A673 (cell line): ENCODE measurements around the gene PPOX. TPM values are rescaled to one million over a fixed set of nuclear protein-coding genes. Genes with fewer than 3 reads are reported as not detected.

ENCODE experiments used
- BruUV-seq: library from RNA; stranded (reverse); fragments of 400-500 nt; replicated peaks from 2 replicates; lab custom pipeline; 2021; lab: Mats Ljungman, UMichigan
- CTCF ChIA-PET: fragments of 300-600 bp; sonication (Branson Sonifier 250); formaldehyde crosslinking; loops from one replicate; lab custom pipeline; 2022; ENCODE audit warnings: antibody characterized with exemption; lab: Charles Lee
- POLR2A ChIA-PET: fragments of 300-600 bp; sonication (Branson Sonifier 250); formaldehyde crosslinking; loops from one replicate; lab custom pipeline; 2022; ENCODE audit warnings: antibody characterized with exemption; ENCODE audit not compliant: low non-redundant PET; lab: Charles Lee
- DNase-seq: peaks from one replicate; pipeline ENCODE4 v3.0.0-alpha.2; 2015; ENCODE audit warnings: low spot score
- H3K27ac ChIP-seq: fragments of 200-600 bp; sonication (generic); 2 replicates; pipeline ENCODE4 v1.5.1; 2016; ENCODE audit warnings: mixed run types, low read depth, mild to moderate bottlenecking, mixed read lengths, antibody characterized with exemption, low read length; ENCODE audit not compliant: poor library complexity, severe bottlenecking
- H3K27me3 ChIP-seq: fragments of 200-600 bp; sonication (generic); replicated peaks from 2 replicates; pipeline ENCODE4 v1.6.1; 2017; ENCODE audit warnings: mixed run types, low read depth, mild to moderate bottlenecking, mixed read lengths, antibody characterized with exemption, low read length; ENCODE audit not compliant: insufficient read depth, poor library complexity
- H3K36me3 ChIP-seq: fragments of 200-600 bp; sonication (generic); 2 replicates; pipeline ENCODE4 v1.6.1; 2016; ENCODE audit warnings: mixed run types, mild to moderate bottlenecking, mixed read lengths, antibody characterized with exemption, low read length; ENCODE audit not compliant: insufficient read depth, poor library complexity, severe bottlenecking
- H3K4me1 ChIP-seq: fragments of 200-600 bp; sonication (generic); 2 replicates; pipeline ENCODE4 v1.6.1; 2017; ENCODE audit warnings: mixed run types, mild to moderate bottlenecking, mixed read lengths, antibody characterized with exemption, low read length; ENCODE audit not compliant: insufficient read depth, poor library complexity, severe bottlenecking
- H3K4me3 ChIP-seq: fragments of 200-600 bp; sonication (generic); 2 replicates; pipeline ENCODE4 v1.5.1; 2016; ENCODE audit warnings: low read depth, mixed run types, mild to moderate bottlenecking, mixed read lengths, low read length; ENCODE audit not compliant: poor library complexity, severe bottlenecking
- H3K9me3 ChIP-seq: fragments of 200-600 bp; sonication (generic); 2 replicates; pipeline ENCODE4 v1.6.1; 2016; ENCODE audit warnings: mixed run types, low read depth, mild to moderate bottlenecking, mixed read lengths, antibody characterized with exemption, low read length; ENCODE audit not compliant: poor library complexity, severe bottlenecking
- CTCF ChIP-seq: fragments of 300-800, 200-600 bp; sonication (generic); conservative IDR thresholded peaks from 2 replicates; pipeline ENCODE4 v1.5.1; 2017; ENCODE audit warnings: low read depth, mild to moderate bottlenecking, antibody characterized with exemption, low read length, moderate library complexity, mixed read lengths
- EZH2 ChIP-seq: fragments of 200-600 bp; sonication (generic); IDR thresholded peaks from 2 replicates; pipeline ENCODE4 v1.6.1; 2017; ENCODE audit warnings: borderline replicate concordance, low read depth, mild to moderate bottlenecking, mixed read lengths, antibody characterized with exemption, low read length; ENCODE audit not compliant: poor library complexity, severe bottlenecking
- intact Hi-C: fragments of 100-400 bp; cut with micrococcal nuclease; formaldehyde crosslinking; loops from one replicate; pipeline ENCODE4 v1.10.0; 2022; ENCODE audit not compliant: unreplicated experiment
- total RNA-seq: library from RNA; stranded (reverse); gene quantifications from 2 replicates; pipeline ENCODE4 v1.2.3, GENCODE V29; 2021

The PPOX gene
- total RNA-seq, 1 experiment from 2014 or later, result 25.2 TPM

DNA sequence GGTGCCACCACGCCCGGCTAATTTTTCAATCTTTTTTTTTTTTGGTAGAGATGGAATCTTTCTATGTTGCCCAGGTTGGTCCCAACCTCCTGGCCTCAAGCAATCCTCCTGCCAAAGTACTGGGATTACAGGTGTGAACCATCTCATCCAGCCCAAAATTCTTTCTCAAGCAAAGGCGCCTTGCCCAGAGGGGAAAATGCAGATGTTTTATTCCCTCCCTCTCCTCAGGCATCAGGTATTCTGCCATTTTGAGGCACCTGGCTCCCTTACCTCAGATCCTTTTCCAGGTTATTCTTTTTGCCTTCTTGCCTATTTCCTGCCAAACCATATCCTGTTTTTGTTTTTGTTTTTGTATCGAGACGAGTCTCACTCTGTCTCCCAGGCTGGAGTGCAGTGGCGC is 22.2 kb downstream of the PPOX start:
- no peak for TF ChIP-seq CTCF
- no peak for TF ChIP-seq EZH2
- ChIA-PET POLR2A (interaction anchor here (0.6 kb wide), 1 partner anchor 1042 kb away, joined by 9 read pairs; no protein-coding TSS in a partner anchor), CTCF (interaction anchor here (0.6 kb wide), 1 partner anchor 37 kb away, joined by 5 read pairs; no protein-coding TSS in a partner anchor)
- peaks cover 18% of the 10 kb centered on the region for H3K4me1 ChIP-seq
- H3K36me3 ChIP-seq, result peaks cover 27% of the 10 kb centered on the region
- no peak overlapping the region for H3K27ac ChIP-seq
- no peak for DNase-seq
- no peaks in the 10 kb centered on the region for H3K27me3 ChIP-seq
- H3K4me3 ChIP-seq, result no peak overlapping the region
- BruUV-seq, result no TSS peak
- H3K9me3 ChIP-seq, result no peaks in the 10 kb centered on the region
- intact Hi-C loops, result no loop called here

DNA sequence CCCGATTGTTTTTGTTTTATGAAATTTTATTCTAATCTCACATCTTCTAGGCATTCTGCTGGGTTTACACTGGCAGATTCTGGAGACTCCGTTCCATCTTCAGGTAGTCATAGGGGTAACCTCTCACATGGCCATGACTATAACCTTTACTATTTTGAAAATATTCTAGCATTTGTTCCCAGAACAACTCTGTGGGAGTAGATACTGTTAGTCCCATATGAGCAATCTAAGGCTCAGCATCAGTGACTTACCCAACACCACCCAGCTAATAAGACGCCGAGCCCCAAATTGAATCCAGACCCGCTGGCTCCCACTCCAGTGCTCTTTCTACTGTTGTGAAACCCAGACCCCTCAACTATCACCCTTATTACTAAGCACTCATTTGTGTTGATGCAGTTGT is 22.8 kb downstream of the PPOX start:
- BruUV-seq, result no TSS peak
- H3K4me1 ChIP-seq, result peaks cover 18% of the 10 kb centered on the region
- H3K27me3 ChIP-seq, result no peaks in the 10 kb centered on the region
- H3K36me3 ChIP-seq, result peaks cover 33% of the 10 kb centered on the region
- H3K4me3 ChIP-seq, result no peak overlapping the region
- intact Hi-C loops, result no loop called here
- no peak for TF ChIP-seq EZH2
- TF ChIP-seq CTCF, result no peak
- no peaks in the 10 kb centered on the region for H3K9me3 ChIP-seq
- ChIA-PET CTCF (interaction anchor here (1.2 kb wide), 1 partner anchor 102 kb away, joined by 4 read pairs; no protein-coding TSS in a partner anchor), POLR2A (no interaction called here)
- no peak overlapping the region for H3K27ac ChIP-seq
- no peak for DNase-seq

- BruUV-seq, result no TSS peak
- ChIA-PET CTCF (no interaction called here), POLR2A (no interaction called here)
- DNase-seq, result no peak
- no peak overlapping the region for H3K4me3 ChIP-seq
- H3K9me3 ChIP-seq, result no peaks in the 10 kb centered on the region
- H3K27ac ChIP-seq, result no peak overlapping the region
- intact Hi-C loops, result no loop called here
- TF ChIP-seq CTCF (no peak), EZH2 (no peak)
- peaks cover 9% of the 10 kb centered on the region for H3K4me1 ChIP-seq
- H3K36me3 ChIP-seq, result peaks cover 50% of the 10 kb centered on the region
- H3K27me3 ChIP-seq, result no peaks in the 10 kb centered on the region
Observed at GRCh38 chr1:161190962-161191521, 24.8 kb downstream of the PPOX start.
